Heart right ventricle (tissue), 16 donors: ENCODE measurements around the gene CASP2. TPM values are rescaled to one million over a fixed set of nuclear protein-coding genes. Genes with fewer than 3 reads are reported as not detected.

Source experiments
- ATAC-seq, 8 donors: fragments of 200-7000 bp; cut with Tn5 transposase; one replicate each; pipeline ENCODE4 v1.9.1; 2020; ENCODE audit warnings: mild to moderate bottlenecking in 8 of 8, moderate library complexity in 8 of 8, moderate number of reproducible peaks in 1 of 8
- DNase-seq, 2 donors: peaks; one replicate each; pipeline ENCODE4 v3.0.0-alpha.2; 2020
- H3K27ac ChIP-seq, 10 donors: fragments of 200-600 bp; sonication (generic) in 2 of 10; one replicate each; pipeline versions ENCODE4 v1.5.0 to v1.8.0; 2020 to 2022; ENCODE audit warnings: mild to moderate bottlenecking in 3 of 10
- H3K27me3 ChIP-seq, 7 donors: fragments of 200-600 bp; one replicate each; pipeline ENCODE4 v1.8.0; 2021 to 2022; ENCODE audit warnings: mild to moderate bottlenecking in 2 of 7
- H3K36me3 ChIP-seq, 9 donors: fragments of 200-600 bp; sonication (generic) in 1 of 9; one replicate each; pipeline versions ENCODE4 v1.5.0 to v1.8.0; 2020 to 2022; ENCODE audit warnings: mild to moderate bottlenecking in 2 of 9
- H3K4me1 ChIP-seq, 9 donors: fragments of 200-600 bp; sonication (generic) in 1 of 9; one replicate each; pipeline versions ENCODE4 v1.5.0 to v1.8.0; 2020 to 2022; ENCODE audit warnings: mild to moderate bottlenecking in 4 of 9
- H3K4me3 ChIP-seq, 10 donors: fragments of 200-600 bp; sonication (generic) in 2 of 10; one replicate each; pipeline versions ENCODE4 v1.5.0 to v1.8.0; 2020 to 2022; ENCODE audit warnings: mild to moderate bottlenecking in 7 of 10, moderate library complexity in 2 of 10
- H3K9me3 ChIP-seq, 11 donors: fragments of 200-600 bp in 10 of 11; sonication (generic) in 2 of 11; one replicate each; pipeline versions ENCODE4 v1.5.0 to v1.8.0; 2013 to 2022; ENCODE audit warnings: mild to moderate bottlenecking in 2 of 11, control low read depth in 1 of 11, moderate library complexity in 1 of 11
- WGBS, 2 donors: extraction: QIAGEN DNeasy Blood & Tissue Kit; methylation state at CpG; one replicate each; pipeline ENCODE4 v1.1.7; 2013; ENCODE audit warnings: inconsistent platforms in 1 of 2; 5-methylcytosine and 5-hydroxymethylcytosine counted together
- intact Hi-C, 10 donors: fragments of 100-400 bp; cut with DNase I; formaldehyde crosslinking; loops; one replicate each; pipeline versions ENCODE4 v1.11.1 to v1.14.2; 2022
- polyA plus RNA-seq, 2 donors: library from polyadenylated mRNA; stranded (reverse); fragments of 200-250 nt; gene quantifications; one replicate each; pipeline ENCODE4 v1.2.3, GENCODE V29; 2013
- total RNA-seq, 10 donors: library from RNA; stranded (reverse); fragmentation: NEBNext Ultra II Directional in 3 of 10; extraction: Animal tissue kit (Norgen Biotek cat#: 25700) in 3 of 10; gene quantifications; one replicate each; pipeline versions ENCODE4 v1.2.1 to v1.2.4, GENCODE V29; 2021 to 2023
- TF ChIP-seq, protein P1 (sequence below), 9 donors: fragments of 200-600 bp; sonication (generic) in 2 of 9; IDR thresholded peaks; one replicate each; pipeline versions ENCODE4 v1.5.0 to v1.8.0; 2021 to 2022; ENCODE audit warnings: antibody characterized with exemption in 9 of 9, mild to moderate bottlenecking in 5 of 9, moderate library complexity in 1 of 9
- donor health status: Arrhythmogenic right ventricular cardiomyopathy.
- donor health status: ischemic (EF 13 %, LVEDD 7.1; RV severe dilation, severe dysfunction).
- donor health status: healthy with polysubstance abuse.
- donor health status: DM: no; HTN: yes; CAD: no.
- donor health status: DM: no; HTN: no; CAD: no.
- donor health status: ischemic (EF 25% LVEDD 6.9; RV normal size, moderate dysfunction).
- donor health status: ischemic (EF 25% LVEDD 5.7; RV mildly dilated, moderate dysfunction).
- donor health status: healthy.
- donor health status: DM: yes; HTN: yes; CAD: no.
- donor health status: Ischemic cardiomyopathy.
- donor health status: ischemic (EF 35%, LVEDD 5.7; RV mildly dilated, moderate dysfunction).
- donor health status: nonischemic (EF 11% LVEDD 7.7; RV severe dilation, severe dysfunction).
- donor health status: DM: yes; HTN: yes; CAD: no.
- donor health status: PGD.
- donor health status: ischemic (EF 29% LVEDD 5.4; RV normal size, mild dysfunction).
- donor health status: nonischemic (EF 23%, LVEDD 6.1; RV moderate dilation, normal function).

CASP2 gene
- total and polyA plus RNA-seq, 12 donors = 4.4 to 13.9 (median 9.4) TPM

DNA sequence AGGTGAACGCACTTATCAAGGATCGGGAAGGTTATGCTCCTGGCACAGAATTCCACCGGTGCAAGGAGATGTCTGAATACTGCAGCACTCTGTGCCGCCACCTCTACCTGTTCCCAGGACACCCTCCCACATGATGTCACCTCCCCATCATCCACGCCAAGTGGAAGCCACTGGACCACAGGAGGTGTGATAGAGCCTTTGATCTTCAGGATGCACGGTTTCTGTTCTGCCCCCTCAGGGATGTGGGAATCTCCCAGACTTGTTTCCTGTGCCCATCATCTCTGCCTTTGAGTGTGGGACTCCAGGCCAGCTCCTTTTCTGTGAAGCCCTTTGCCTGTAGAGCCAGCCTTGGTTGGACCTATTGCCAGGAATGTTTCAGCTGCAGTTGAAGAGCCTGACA, 16.8 kb downstream of the CASP2 start:
- no peak overlapping the region for H3K27ac ChIP-seq
- no peaks in the 10 kb centered on the region for H3K27me3 ChIP-seq
- no peak overlapping the region for H3K4me3 ChIP-seq
- no peaks in the 10 kb centered on the region for H3K9me3 ChIP-seq
- H3K36me3 ChIP-seq = peaks cover 0 to 92% (median 63%) of the 10 kb centered on the region in 9 donors
- DNase-seq (no peak), ATAC-seq (peak in 1 of 8 donors; percentile 4)
- WGBS, 2 donors = 82 to 89% methylated on average over 6 of the region's 6 CpGs
- TF ChIP-seq, protein P1, sequence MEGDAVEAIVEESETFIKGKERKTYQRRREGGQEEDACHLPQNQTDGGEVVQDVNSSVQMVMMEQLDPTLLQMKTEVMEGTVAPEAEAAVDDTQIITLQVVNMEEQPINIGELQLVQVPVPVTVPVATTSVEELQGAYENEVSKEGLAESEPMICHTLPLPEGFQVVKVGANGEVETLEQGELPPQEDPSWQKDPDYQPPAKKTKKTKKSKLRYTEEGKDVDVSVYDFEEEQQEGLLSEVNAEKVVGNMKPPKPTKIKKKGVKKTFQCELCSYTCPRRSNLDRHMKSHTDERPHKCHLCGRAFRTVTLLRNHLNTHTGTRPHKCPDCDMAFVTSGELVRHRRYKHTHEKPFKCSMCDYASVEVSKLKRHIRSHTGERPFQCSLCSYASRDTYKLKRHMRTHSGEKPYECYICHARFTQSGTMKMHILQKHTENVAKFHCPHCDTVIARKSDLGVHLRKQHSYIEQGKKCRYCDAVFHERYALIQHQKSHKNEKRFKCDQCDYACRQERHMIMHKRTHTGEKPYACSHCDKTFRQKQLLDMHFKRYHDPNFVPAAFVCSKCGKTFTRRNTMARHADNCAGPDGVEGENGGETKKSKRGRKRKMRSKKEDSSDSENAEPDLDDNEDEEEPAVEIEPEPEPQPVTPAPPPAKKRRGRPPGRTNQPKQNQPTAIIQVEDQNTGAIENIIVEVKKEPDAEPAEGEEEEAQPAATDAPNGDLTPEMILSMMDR (IDR thresholded peaks at IDR 0.05) = no peak
- H3K4me1 ChIP-seq = peaks cover 0 to 37% (median 3%) of the 10 kb centered on the region in 9 donors
- intact Hi-C loops = loop anchor here (1.0 to 10.0 kb wide), 8 partner anchors 43 to 112 kb away; partner anchors contain the start of genes GSTK1 (in 4 of the 10) and ZYX (in 1 of the 10)

DNA sequence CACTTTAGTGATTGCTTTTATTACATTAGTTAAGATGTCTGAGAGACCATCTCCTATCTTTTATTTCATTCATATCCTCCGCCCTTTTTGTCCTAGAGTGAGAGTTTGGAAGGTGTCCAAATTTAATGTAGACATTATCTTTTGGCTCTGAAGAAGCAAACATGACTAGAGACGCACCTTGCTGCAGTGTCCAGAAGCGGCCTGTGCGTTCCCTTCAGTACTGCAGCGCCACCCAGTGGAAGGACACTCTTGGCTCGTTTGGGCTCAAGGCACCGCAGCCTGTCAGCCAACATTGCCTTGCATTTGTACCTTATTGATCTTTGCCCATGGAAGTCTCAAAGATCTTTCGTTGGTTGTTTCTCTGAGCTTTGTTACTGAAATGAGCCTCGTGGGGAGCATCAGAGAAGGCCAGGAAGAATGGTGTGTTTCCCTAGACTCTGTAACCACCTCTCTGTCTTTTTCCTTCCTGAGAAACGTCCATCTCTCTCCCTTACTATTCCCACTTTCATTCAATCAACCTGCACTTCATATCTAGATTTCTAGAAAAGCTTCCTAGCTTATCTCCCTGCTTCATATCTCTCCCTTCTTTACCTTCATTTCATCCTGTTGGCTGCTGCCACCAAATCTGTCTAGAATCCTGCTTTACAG, 17.4 kb downstream of the CASP2 start:
- Histone ChIP-seq H3K27ac (no peak overlapping the region), H3K4me1 (peaks cover 0 to 35% (median 3%) of the 10 kb centered on the region in 9 donors), H3K9me3 (no peaks in the 10 kb centered on the region), H3K27me3 (no peaks in the 10 kb centered on the region), H3K4me3 (no peak overlapping the region), H3K36me3 (peaks cover 0 to 86% (median 57%) of the 10 kb centered on the region in 9 donors)
- 44 to 55% methylated on average over 10 of the region's 10 CpGs for WGBS, 2 donors
- DNase-seq = peak; percentile 74 to 75
- ATAC-seq = peak; percentile 62 to 93 (median 86)
- intact Hi-C loops = loop anchor here in 9 of 10 donors (1.0 to 10.0 kb wide), 7 partner anchors 63 to 112 kb away; partner anchors contain the start of gene ZYX (in 1 of the 9)
- TF ChIP-seq, protein P1 (IDR thresholded peaks at IDR 0.05) = peak; percentile 49 to 88 (median 80)

DNA sequence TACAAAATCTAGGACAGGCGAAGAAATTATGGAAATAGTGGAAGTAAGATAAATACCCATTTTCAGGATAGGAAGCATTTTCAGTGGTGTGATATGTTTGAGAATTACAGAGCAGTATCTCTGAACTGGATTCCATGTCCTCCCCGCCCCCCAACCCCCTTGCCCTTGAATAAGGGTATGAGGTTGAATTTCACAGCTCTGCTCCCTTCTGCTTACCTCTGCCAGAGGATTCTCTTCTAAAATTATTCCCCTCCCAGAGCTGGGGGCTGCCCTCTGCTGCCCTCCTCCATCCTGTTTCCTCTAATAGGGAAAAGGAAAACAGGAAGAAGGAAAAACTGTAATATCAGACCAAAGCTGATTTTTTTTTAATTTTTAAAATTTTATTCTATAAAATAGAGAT, 20.5 kb downstream of the CASP2 start:
- no peaks in the 10 kb centered on the region for H3K27me3 ChIP-seq
- no peak overlapping the region for H3K27ac ChIP-seq
- peaks cover 0 to 55% (median 32%) of the 10 kb centered on the region in 9 donors for H3K36me3 ChIP-seq
- no peak overlapping the region for H3K4me3 ChIP-seq
- H3K9me3 ChIP-seq = no peaks in the 10 kb centered on the region
- peaks cover 0 to 23% (median 3%) of the 10 kb centered on the region in 9 donors for H3K4me1 ChIP-seq
- intact Hi-C loops = loop anchor here in 6 of 10 donors (5.0 to 10.0 kb wide), 4 partner anchors 66 to 109 kb away; partner anchors contain the start of gene ZYX (in 1 of the 6)
- peak in 1 of 8 donors; percentile 27 for ATAC-seq
- WGBS, 2 donors = 81 to 88% methylated on average over 2 of the region's 2 CpGs
- DNase-seq = no peak
- TF ChIP-seq, protein P1 (IDR thresholded peaks at IDR 0.05) = no peak

DNA sequence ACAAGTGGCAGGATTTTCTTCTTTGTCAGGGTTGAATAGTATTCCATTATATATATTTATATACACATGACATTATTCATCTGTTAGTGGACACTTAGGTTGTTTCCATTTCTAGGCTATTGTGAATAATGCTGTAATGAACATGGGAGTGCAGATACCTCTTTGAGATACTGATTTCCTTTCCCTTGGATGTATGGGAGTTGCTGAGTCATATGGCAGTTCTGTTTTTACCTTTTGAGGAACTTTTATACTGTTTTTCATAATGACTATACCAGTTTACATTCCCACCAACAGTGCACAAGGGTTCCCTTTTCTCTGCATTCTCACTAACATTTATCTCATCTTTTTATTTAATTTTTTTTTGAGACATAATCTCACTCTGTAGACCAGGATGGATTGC, 26.0 kb downstream of the CASP2 start:
- intact Hi-C loops = loop anchor here in 1 of 10 donors (10.0 kb wide), 1 partner anchor 101 kb away; no protein-coding TSS in a partner anchor
- TF ChIP-seq, protein P1 (IDR thresholded peaks at IDR 0.05) = no peak
- no peak for ATAC-seq
- Histone ChIP-seq H3K27ac (no peak overlapping the region), H3K9me3 (no peaks in the 10 kb centered on the region), H3K4me1 (peaks cover 0 to 24% (median under 1%) of the 10 kb centered on the region in 9 donors), H3K27me3 (no peaks in the 10 kb centered on the region), H3K36me3 (peaks cover 0 to 7% (median 0%) of the 10 kb centered on the region in 9 donors), H3K4me3 (no peak overlapping the region)
- DNase-seq = no peak
